ENCODE measurements around the gene FBN1. TPM values are rescaled to one million over a fixed set of nuclear protein-coding genes. Genes with fewer than 3 reads are reported as not detected.

The FBN1 gene
- total and polyA plus RNA-seq, 10 of the 15 experiments (the other 5 are each of a cell fraction or from before 2014, with no cell fraction given), result 2.2 to 15.3 (median 7.0) TPM

DNA sequence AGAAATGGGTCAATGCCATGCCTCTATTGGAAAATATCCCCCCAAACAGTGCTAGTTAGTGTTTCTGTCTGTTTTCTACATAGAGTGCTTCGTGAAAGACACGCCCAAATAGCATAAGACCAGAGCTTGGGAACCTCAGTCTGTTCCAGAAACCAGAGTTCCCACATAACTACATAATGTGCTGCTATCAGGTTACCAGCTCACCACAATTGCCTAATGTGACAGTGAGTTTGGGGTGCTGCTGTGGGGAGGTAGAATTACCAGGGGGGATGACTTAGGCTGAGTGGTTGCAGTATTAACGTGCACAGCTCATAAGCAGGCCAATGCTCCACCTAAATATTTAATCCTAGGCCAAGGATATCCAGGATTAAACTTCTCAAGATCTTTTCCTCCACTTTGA, 275.0 kb downstream of the FBN1 start:
- in situ Hi-C loops (cut with MboI), result loop anchor here (25.0 kb wide), 1 partner anchor 792 kb away; the partner anchor contains the start of genes COPS2 and GALK2
- H3K36me3 ChIP-seq (ENCODE audit: control insufficient read depth in 2 of 2, insufficient read depth in 2 of 2, low read length in 1 of 2), result no peaks in the 10 kb centered on the region
- WGBS (ENCODE audit: insufficient coverage, insufficient replicate concordance, low lambda C conversion rate, missing lambda C conversion rate), result 94% methylated on average over 3 of the region's 3 CpGs
- no peak for ATAC-seq
- no peak overlapping the region for H3K9ac ChIP-seq (ENCODE audit: control insufficient read depth, insufficient read depth, low read length)
- H3K9me3 ChIP-seq (replicated peaks; ENCODE audit: control insufficient read depth, insufficient read depth, low read length), result no peaks in the 10 kb centered on the region; the same call in 2 of the 3 replicates
- no peak overlapping the region for H2AFZ ChIP-seq (ENCODE audit: control insufficient read depth, low read depth, low read length)
- no peak overlapping the region for H3K4me3 ChIP-seq
- POLR2A ChIA-PET, result no interaction called here
- intact Hi-C loops (cut with micrococcal nuclease; ENCODE audit: unreplicated experiment), result no loop called here
- H3K27ac ChIP-seq (ENCODE audit: control insufficient read depth, insufficient read depth), result no peak overlapping the region
- BruUV-seq (replicated peaks), result no TSS peak
- RAD21 ChIA-PET (ENCODE audit: unreplicated experiment), result interaction anchor here (3.3 kb wide), 1 partner anchor 12 kb away, joined by 15 read pairs; no protein-coding TSS in a partner anchor
- no peaks in the 10 kb centered on the region for H3K4me1 ChIP-seq (ENCODE audit: control insufficient read depth, insufficient read depth, low read length)
- TF ChIP-seq, protein P1, sequence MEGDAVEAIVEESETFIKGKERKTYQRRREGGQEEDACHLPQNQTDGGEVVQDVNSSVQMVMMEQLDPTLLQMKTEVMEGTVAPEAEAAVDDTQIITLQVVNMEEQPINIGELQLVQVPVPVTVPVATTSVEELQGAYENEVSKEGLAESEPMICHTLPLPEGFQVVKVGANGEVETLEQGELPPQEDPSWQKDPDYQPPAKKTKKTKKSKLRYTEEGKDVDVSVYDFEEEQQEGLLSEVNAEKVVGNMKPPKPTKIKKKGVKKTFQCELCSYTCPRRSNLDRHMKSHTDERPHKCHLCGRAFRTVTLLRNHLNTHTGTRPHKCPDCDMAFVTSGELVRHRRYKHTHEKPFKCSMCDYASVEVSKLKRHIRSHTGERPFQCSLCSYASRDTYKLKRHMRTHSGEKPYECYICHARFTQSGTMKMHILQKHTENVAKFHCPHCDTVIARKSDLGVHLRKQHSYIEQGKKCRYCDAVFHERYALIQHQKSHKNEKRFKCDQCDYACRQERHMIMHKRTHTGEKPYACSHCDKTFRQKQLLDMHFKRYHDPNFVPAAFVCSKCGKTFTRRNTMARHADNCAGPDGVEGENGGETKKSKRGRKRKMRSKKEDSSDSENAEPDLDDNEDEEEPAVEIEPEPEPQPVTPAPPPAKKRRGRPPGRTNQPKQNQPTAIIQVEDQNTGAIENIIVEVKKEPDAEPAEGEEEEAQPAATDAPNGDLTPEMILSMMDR (IDR thresholded peaks at IDR 0.05 in 2 of 3, conservative IDR thresholded peaks at IDR 0.05 in 1 of 3; ENCODE audit: control insufficient read depth in 2 of 3, extremely low read depth in 1 of 3, insufficient read depth in 1 of 3, low read depth in 3 of 3, low read length in 3 of 3), result no peak
- no peak for TF ChIP-seq POLR2AphosphoS2 (IDR thresholded peaks at IDR 0.05; ENCODE audit: low read depth, low read length)
- TF ChIP-seq POU2F2 (IDR thresholded peaks at IDR 0.05; ENCODE audit: borderline replicate concordance, low read depth, low read length), result no peak
- TF ChIP-seq, protein P2, sequence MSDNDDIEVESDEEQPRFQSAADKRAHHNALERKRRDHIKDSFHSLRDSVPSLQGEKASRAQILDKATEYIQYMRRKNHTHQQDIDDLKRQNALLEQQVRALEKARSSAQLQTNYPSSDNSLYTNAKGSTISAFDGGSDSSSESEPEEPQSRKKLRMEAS (IDR thresholded peaks at IDR 0.05; ENCODE audit: low read depth, low read length), result no peak
- TF ChIP-seq, protein P3, sequence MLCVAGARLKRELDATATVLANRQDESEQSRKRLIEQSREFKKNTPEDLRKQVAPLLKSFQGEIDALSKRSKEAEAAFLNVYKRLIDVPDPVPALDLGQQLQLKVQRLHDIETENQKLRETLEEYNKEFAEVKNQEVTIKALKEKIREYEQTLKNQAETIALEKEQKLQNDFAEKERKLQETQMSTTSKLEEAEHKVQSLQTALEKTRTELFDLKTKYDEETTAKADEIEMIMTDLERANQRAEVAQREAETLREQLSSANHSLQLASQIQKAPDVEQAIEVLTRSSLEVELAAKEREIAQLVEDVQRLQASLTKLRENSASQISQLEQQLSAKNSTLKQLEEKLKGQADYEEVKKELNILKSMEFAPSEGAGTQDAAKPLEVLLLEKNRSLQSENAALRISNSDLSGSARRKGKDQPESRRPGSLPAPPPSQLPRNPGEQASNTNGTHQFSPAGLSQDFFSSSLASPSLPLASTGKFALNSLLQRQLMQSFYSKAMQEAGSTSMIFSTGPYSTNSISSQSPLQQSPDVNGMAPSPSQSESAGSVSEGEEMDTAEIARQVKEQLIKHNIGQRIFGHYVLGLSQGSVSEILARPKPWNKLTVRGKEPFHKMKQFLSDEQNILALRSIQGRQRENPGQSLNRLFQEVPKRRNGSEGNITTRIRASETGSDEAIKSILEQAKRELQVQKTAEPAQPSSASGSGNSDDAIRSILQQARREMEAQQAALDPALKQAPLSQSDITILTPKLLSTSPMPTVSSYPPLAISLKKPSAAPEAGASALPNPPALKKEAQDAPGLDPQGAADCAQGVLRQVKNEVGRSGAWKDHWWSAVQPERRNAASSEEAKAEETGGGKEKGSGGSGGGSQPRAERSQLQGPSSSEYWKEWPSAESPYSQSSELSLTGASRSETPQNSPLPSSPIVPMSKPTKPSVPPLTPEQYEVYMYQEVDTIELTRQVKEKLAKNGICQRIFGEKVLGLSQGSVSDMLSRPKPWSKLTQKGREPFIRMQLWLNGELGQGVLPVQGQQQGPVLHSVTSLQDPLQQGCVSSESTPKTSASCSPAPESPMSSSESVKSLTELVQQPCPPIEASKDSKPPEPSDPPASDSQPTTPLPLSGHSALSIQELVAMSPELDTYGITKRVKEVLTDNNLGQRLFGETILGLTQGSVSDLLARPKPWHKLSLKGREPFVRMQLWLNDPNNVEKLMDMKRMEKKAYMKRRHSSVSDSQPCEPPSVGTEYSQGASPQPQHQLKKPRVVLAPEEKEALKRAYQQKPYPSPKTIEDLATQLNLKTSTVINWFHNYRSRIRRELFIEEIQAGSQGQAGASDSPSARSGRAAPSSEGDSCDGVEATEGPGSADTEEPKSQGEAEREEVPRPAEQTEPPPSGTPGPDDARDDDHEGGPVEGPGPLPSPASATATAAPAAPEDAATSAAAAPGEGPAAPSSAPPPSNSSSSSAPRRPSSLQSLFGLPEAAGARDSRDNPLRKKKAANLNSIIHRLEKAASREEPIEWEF (IDR thresholded peaks at IDR 0.05; ENCODE audit: insufficient replicate concordance, low read depth, low read length), result no peak
- TF ChIP-seq HCFC1 (IDR thresholded peaks at IDR 0.05; ENCODE audit: low read length), result no peak
- CTCF ChIA-PET, result interaction anchor here (0.7 to 3.1 kb wide), 3 partner anchors 12 to 1081 kb away, joined by 3 to 15 read pairs (median 4); no protein-coding TSS in a partner anchor
- SMC1A ChIA-PET (ENCODE audit: uncharacterized antibody, unreplicated experiment), result interaction anchor here (1.6 kb wide), 1 partner anchor 9 kb away, joined by 4 read pairs; no protein-coding TSS in a partner anchor
- DNase-seq (ENCODE audit: low read depth, low spot score), result no peak
- no peaks in the 10 kb centered on the region for H3K79me2 ChIP-seq (ENCODE audit: control insufficient read depth, insufficient read depth, low read length)
- H4K20me1 ChIP-seq (ENCODE audit: control insufficient read depth, insufficient read depth), result no peaks in the 10 kb centered on the region
- no peak overlapping the region for H3K4me2 ChIP-seq (ENCODE audit: control insufficient read depth, insufficient read depth)
- FAIRE-seq, result no peak
- H3K27me3 ChIP-seq (replicated peaks in 1 of 2; ENCODE audit: control insufficient read depth in 2 of 2, insufficient read depth in 2 of 2, low read length in 1 of 2), result no peaks in the 10 kb centered on the region
